ENCODE data around the gene MBNL2. TPM values are rescaled to one million over a fixed set of nuclear protein-coding genes. Genes with fewer than 3 reads are reported as not detected.

Gene MBNL2
- total and polyA plus RNA-seq, 2 experiments from 2014 or later = 0.55 to 3.2 TPM

- no peak for TF ChIP-seq ZNF462 (CRISPR knock-in tag; IDR thresholded peaks at IDR 0.05)
- TF ChIP-seq ZNF114 (CRISPR knock-in tag; IDR thresholded peaks at IDR 0.05) = no peak
- TF ChIP-seq NANOG (IDR thresholded peaks at IDR 0.05; ENCODE audit: borderline replicate concordance) = no peak
- TF ChIP-seq REST (IDR thresholded peaks at IDR 0.05; ENCODE audit: unreplicated experiment) = no peak
- no peak for TF ChIP-seq CREB1 (CRISPR knock-in tag; IDR thresholded peaks at IDR 0.05; ENCODE audit: low read depth)
- no peak for TF ChIP-seq JUNB (IDR thresholded peaks at IDR 0.05; ENCODE audit: unreplicated experiment)
Measured at GRCh38 chr13:97353927-97354675, 132.0 kb downstream of the MBNL2 start (continued).
